ENCODE results near the gene CYP11A1. TPM values are rescaled to one million over a fixed set of nuclear protein-coding genes. Genes with fewer than 3 reads are reported as not detected.

Gene CYP11A1
- total RNA-seq, 1 donor from 2014 or later, result 2.0 TPM

- Histone ChIP-seq H3K27me3 (ENCODE audit: control insufficient read depth, insufficient read depth, low read length) (no peaks in the 10 kb centered on the region), H3K36me3 (ENCODE audit: control insufficient read depth, insufficient read depth, low read length) (no peaks in the 10 kb centered on the region), H3K4me3 (ENCODE audit: low read depth, low read length) (no peak overlapping the region)
- DNase-seq (ENCODE audit: low read depth), result no peak
- no peak for TF ChIP-seq CTCF (IDR thresholded peaks at IDR 0.05; ENCODE audit: insufficient read depth, low read length, poor library complexity, severe bottlenecking)
These were observed 13.7 kb upstream of the CYP11A1 start for GRCh38 chr15:74381190-74381453.

GRCh38 chr15:74380361-74381189 is 13.1 kb upstream of the CYP11A1 start:
- Histone ChIP-seq H3K27me3 (ENCODE audit: control insufficient read depth, insufficient read depth, low read length) (no peaks in the 10 kb centered on the region), H3K36me3 (ENCODE audit: control insufficient read depth, insufficient read depth, low read length) (no peaks in the 10 kb centered on the region), H3K4me3 (ENCODE audit: low read depth, low read length) (no peak overlapping the region)
- TF ChIP-seq CTCF (IDR thresholded peaks at IDR 0.05; ENCODE audit: insufficient read depth, low read length, poor library complexity, severe bottlenecking), result no peak
- DNase-seq (ENCODE audit: low read depth), result no peak

- no peaks in the 10 kb centered on the region for H3K27me3 ChIP-seq (ENCODE audit: control insufficient read depth, insufficient read depth, low read length)
- no peaks in the 10 kb centered on the region for H3K36me3 ChIP-seq (ENCODE audit: control insufficient read depth, insufficient read depth, low read length)
- DNase-seq (ENCODE audit: low read depth), result no peak
- no peak overlapping the region for H3K4me3 ChIP-seq (ENCODE audit: low read depth, low read length)
- TF ChIP-seq CTCF (IDR thresholded peaks at IDR 0.05; ENCODE audit: insufficient read depth, low read length, poor library complexity, severe bottlenecking), result no peak
These were observed 11.4 kb upstream of the CYP11A1 start for GRCh38 chr15:74378848-74379247.

GRCh38 chr15:74377831-74378766 is 10.7 kb upstream of the CYP11A1 start:
- TF ChIP-seq CTCF (IDR thresholded peaks at IDR 0.05; ENCODE audit: insufficient read depth, low read length, poor library complexity, severe bottlenecking), result no peak
- no peaks in the 10 kb centered on the region for H3K36me3 ChIP-seq (ENCODE audit: control insufficient read depth, insufficient read depth, low read length)
- no peak overlapping the region for H3K4me3 ChIP-seq (ENCODE audit: low read depth, low read length)
- peaks cover 2% of the 10 kb centered on the region for H3K27me3 ChIP-seq (ENCODE audit: control insufficient read depth, insufficient read depth, low read length)
- no peak for DNase-seq (ENCODE audit: low read depth)

- H3K27me3 ChIP-seq (ENCODE audit: control insufficient read depth, insufficient read depth, low read length), result peaks cover 2% of the 10 kb centered on the region
- no peak overlapping the region for H3K4me3 ChIP-seq (ENCODE audit: low read depth, low read length)
- TF ChIP-seq CTCF (IDR thresholded peaks at IDR 0.05; ENCODE audit: insufficient read depth, low read length, poor library complexity, severe bottlenecking), result no peak
- no peak for DNase-seq (ENCODE audit: low read depth)
- H3K36me3 ChIP-seq (ENCODE audit: control insufficient read depth, insufficient read depth, low read length), result no peaks in the 10 kb centered on the region
These were observed 9.6 kb upstream of the CYP11A1 start for GRCh38 chr15:74376825-74377581.
